GM18508 (cell line): ENCODE data around the gene AP1G2.
A peak's percentile ranks its signal among the peaks of the same experiment; 100 is the strongest.
"Not testable (repeated sequence)": the region's sequence is repeated elsewhere in the genome, so short reads cannot be mapped to it uniquely, and the experiment has no call there.

Experiments used
- ATAC-seq: cut with Tn5 transposase; IDR thresholded peaks from one replicate; pipeline ENCODE4 v1.9.1; 2021; ENCODE audit warnings: moderate number of reproducible peaks; ENCODE audit not compliant: insufficient read depth, unreplicated experiment

The AP1G2 gene

GRCh38 chr14:23567186-23568020 lies at the start of gene AP1G2:
TSS of gene AP1G2 (minus strand) at chr14:23567791. CDS start at chr14:23567314, 477 bp downstream.
- no peak for ATAC-seq

GRCh38 chr14:23615856-23616255 lies 48.3 kb upstream of the AP1G2 start:
- no peak for ATAC-seq

GRCh38 chr14:23614395-23614828 lies 46.8 kb upstream of the AP1G2 start:
- ATAC-seq: no peak

- no peak for ATAC-seq
Measured at GRCh38 chr14:23613242-23614070, 45.9 kb upstream of the AP1G2 start.

- no peak for ATAC-seq
Measured at GRCh38 chr14:23612802-23613201, 45.2 kb upstream of the AP1G2 start.

- no peak for ATAC-seq
Measured at GRCh38 chr14:23612354-23612732, 44.8 kb upstream of the AP1G2 start.

GRCh38 chr14:23610815-23611289 lies 43.3 kb upstream of the AP1G2 start:
- ATAC-seq: no peak

- no peak for ATAC-seq
Measured at GRCh38 chr14:23610090-23610814, 42.7 kb upstream of the AP1G2 start.

GRCh38 chr14:23609411-23610089 lies 42.0 kb upstream of the AP1G2 start:
- ATAC-seq: not testable (repeated sequence)

- ATAC-seq: no peak
Measured at GRCh38 chr14:23609001-23609400, 41.4 kb upstream of the AP1G2 start.

- no peak for ATAC-seq
Measured at GRCh38 chr14:23608454-23608853, 40.9 kb upstream of the AP1G2 start.

- peak; percentile 79 for ATAC-seq
Measured at GRCh38 chr14:23605931-23606585, 38.5 kb upstream of the AP1G2 start.

- ATAC-seq: no peak
Measured at GRCh38 chr14:23604675-23605170, 37.1 kb upstream of the AP1G2 start.

GRCh38 chr14:23604148-23604547 lies 36.6 kb upstream of the AP1G2 start:
- no peak for ATAC-seq

- ATAC-seq: no peak
Measured at GRCh38 chr14:23603103-23603502, 35.5 kb upstream of the AP1G2 start.

GRCh38 chr14:23602181-23603095 lies 34.8 kb upstream of the AP1G2 start:
- ATAC-seq: no peak

GRCh38 chr14:23601845-23602180 lies 34.2 kb upstream of the AP1G2 start:
- no peak for ATAC-seq

GRCh38 chr14:23601424-23601823 lies 33.8 kb upstream of the AP1G2 start:
- no peak for ATAC-seq
